ENCODE measurements around the gene CAPZB. TPM values are rescaled to one million over a fixed set of nuclear protein-coding genes. Genes with fewer than 3 reads are reported as not detected.

The CAPZB gene
- total and polyA plus RNA-seq, 2 donors (not counting 3 experiments of a cell fraction or from before 2014, with no cell fraction given) = 196 to 347 TPM

GRCh38 chr1:19344372-19344810 is 140.9 kb downstream of the CAPZB start:
- Histone ChIP-seq H3K9me3 (replicated peaks; ENCODE audit: control insufficient read depth, insufficient read depth, low read length) (no peaks in the 10 kb centered on the region), H3K9me1 (replicated peaks; ENCODE audit: control insufficient read depth, extremely low read depth, insufficient read depth, low read length) (no peaks in the 10 kb centered on the region), H3K36me3 (ENCODE audit: control insufficient read depth in 2 of 2, extremely low read depth in 1 of 2, insufficient read depth in 2 of 2, low read length in 2 of 2) (peaks cover 3 to 47% of the 10 kb centered on the region in 2 experiments), H3K79me2 (ENCODE audit: control insufficient read depth, insufficient read depth, low read length) (no peaks in the 10 kb centered on the region), H3K4me3 (replicated peaks in 1 of 3; ENCODE audit: insufficient read depth in 1 of 3, low read depth in 1 of 3, low read length in 3 of 3) (no peak overlapping the region), H3K9ac (replicated peaks; ENCODE audit: extremely low read depth, insufficient read depth, low read length) (no peak overlapping the region), H3K4me2 (ENCODE audit: insufficient read depth, low read length) (no peak overlapping the region), H3K4me1 (ENCODE audit: control insufficient read depth, extremely low read depth, insufficient read depth, low read length) (no peaks in the 10 kb centered on the region), H3K27ac (ENCODE audit: insufficient read depth, low read depth, low read length) (no peak overlapping the region), H4K20me1 (replicated peaks; ENCODE audit: control insufficient read depth, extremely low read depth, insufficient read depth, low read length) (no peaks in the 10 kb centered on the region), H2AFZ (ENCODE audit: low read depth, low read length) (no peak overlapping the region), H3K27me3 (ENCODE audit: control insufficient read depth in 2 of 2, insufficient read depth in 2 of 2, low read length in 2 of 2) (no peaks in the 10 kb centered on the region)
- FAIRE-seq (peak; percentile 61), DNase-seq (ENCODE audit: low read depth, low spot score) (peak; percentile 43)
- BruUV-seq (replicated peaks) = no TSS peak
- intact Hi-C loops (cut with micrococcal nuclease) = loop anchor here (1.0 to 5.0 kb wide), 4 partner anchors 92 to 309 kb away; partner anchors contain the start of genes CAPZB, EMC1 and MRTO4
- dilution Hi-C loops (cut with MboI; ENCODE audit: extremely low pct_ligation_motif_present, low sequenced_read_pairs) = no loop called here
- TF ChIP-seq JUN (IDR thresholded peaks at IDR 0.05; ENCODE audit: borderline replicate concordance, insufficient read depth, insufficient read length, low read depth) (no peak), MYC (IDR thresholded peaks at IDR 0.05; ENCODE audit: low read depth, low read length) (no peak), POLR2AphosphoS5 (IDR thresholded peaks at IDR 0.05; ENCODE audit: insufficient read depth, low read depth, low read length) (no peak), FOS (IDR thresholded peaks at IDR 0.05; ENCODE audit: borderline replicate concordance, insufficient read depth, low read length) (no peak), EZH2 (IDR thresholded peaks at IDR 0.05; ENCODE audit: borderline replicate concordance, low read depth, low read length, severe bottlenecking) (no peak), GATA2 (IDR thresholded peaks at IDR 0.05; ENCODE audit: insufficient read depth, insufficient read length, low read depth, low read length) (no peak)
- TF ChIP-seq, protein P1, sequence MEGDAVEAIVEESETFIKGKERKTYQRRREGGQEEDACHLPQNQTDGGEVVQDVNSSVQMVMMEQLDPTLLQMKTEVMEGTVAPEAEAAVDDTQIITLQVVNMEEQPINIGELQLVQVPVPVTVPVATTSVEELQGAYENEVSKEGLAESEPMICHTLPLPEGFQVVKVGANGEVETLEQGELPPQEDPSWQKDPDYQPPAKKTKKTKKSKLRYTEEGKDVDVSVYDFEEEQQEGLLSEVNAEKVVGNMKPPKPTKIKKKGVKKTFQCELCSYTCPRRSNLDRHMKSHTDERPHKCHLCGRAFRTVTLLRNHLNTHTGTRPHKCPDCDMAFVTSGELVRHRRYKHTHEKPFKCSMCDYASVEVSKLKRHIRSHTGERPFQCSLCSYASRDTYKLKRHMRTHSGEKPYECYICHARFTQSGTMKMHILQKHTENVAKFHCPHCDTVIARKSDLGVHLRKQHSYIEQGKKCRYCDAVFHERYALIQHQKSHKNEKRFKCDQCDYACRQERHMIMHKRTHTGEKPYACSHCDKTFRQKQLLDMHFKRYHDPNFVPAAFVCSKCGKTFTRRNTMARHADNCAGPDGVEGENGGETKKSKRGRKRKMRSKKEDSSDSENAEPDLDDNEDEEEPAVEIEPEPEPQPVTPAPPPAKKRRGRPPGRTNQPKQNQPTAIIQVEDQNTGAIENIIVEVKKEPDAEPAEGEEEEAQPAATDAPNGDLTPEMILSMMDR (IDR thresholded peaks at IDR 0.05; ENCODE audit: extremely low read depth in 1 of 2, insufficient read depth in 1 of 2, low read depth in 1 of 2, low read length in 2 of 2) = peak; percentile 83 to 91
- CTCF ChIA-PET = interaction anchor here (0.7 to 10.6 kb wide), 9 partner anchors 17 to 318 kb away, joined by 3 to 99 read pairs (median 4); no protein-coding TSS in a partner anchor
- POLR2A ChIA-PET = no interaction called here
